GM20000 (cell line): ENCODE results near the gene PALD1.

Experiments
- DNase-seq: peaks from one replicate; pipeline ENCODE4 v3.0.0; 2012; ENCODE audit warnings: low spot score
- CTCF ChIP-seq: IDR thresholded peaks from 2 replicates; pipeline ENCODE4 v1.5.1; 2012; ENCODE audit warnings: mild to moderate bottlenecking, control low read depth; ENCODE audit errors: extremely low read depth, missing control alignments

PALD1 gene

GRCh38 chr10:70596860-70597809 is 118.6 kb downstream of the PALD1 start:
- no peak for TF ChIP-seq CTCF
- DNase-seq = no peak

GRCh38 chr10:70597856-70598815 is 119.6 kb downstream of the PALD1 start:
- TF ChIP-seq CTCF = no peak
- no peak for DNase-seq

GRCh38 chr10:70598857-70599295 is 120.3 kb downstream of the PALD1 start:
- DNase-seq = no peak
- no peak for TF ChIP-seq CTCF

GRCh38 chr10:70599319-70599718 is 120.8 kb downstream of the PALD1 start:
- no peak for TF ChIP-seq CTCF
- no peak for DNase-seq

GRCh38 chr10:70599791-70600190 is 121.2 kb downstream of the PALD1 start:
- DNase-seq = no peak
- TF ChIP-seq CTCF = no peak

GRCh38 chr10:70600512-70601395 is 122.2 kb downstream of the PALD1 start:
- no peak for DNase-seq
- no peak for TF ChIP-seq CTCF
